ENCODE data around the gene TRIM46. TPM values are rescaled to one million over a fixed set of nuclear protein-coding genes. Genes with fewer than 3 reads are reported as not detected.

The TRIM46 gene
- total RNA-seq, 2 donors from 2014 or later, result 3.6 to 9.3 TPM

- no peaks in the 10 kb centered on the region for H3K27me3 Mint-ChIP-seq
- DNase-seq (ENCODE audit: low spot score) (peak; percentile 96), ATAC-seq (peak; percentile 88 to 89)
- peaks cover 37 to 42% of the 10 kb centered on the region in 2 donors for H3K4me1 Mint-ChIP-seq (ENCODE audit: low read depth in 2 of 2)
- no peaks in the 10 kb centered on the region for H3K9me3 Mint-ChIP-seq
- peak within 1 kb of the TSS; percentile 97 to 99 for H3K27ac Mint-ChIP-seq
- peak within 1 kb of the TSS; percentile 99 for H3K4me3 Mint-ChIP-seq
- peaks cover 15% of the 10 kb centered on the region for H3K36me3 Mint-ChIP-seq
Measured at GRCh38 chr1:155172732-155173477, 744 bp upstream of the TRIM46 start, which contains the start of gene KRTCAP2. Gene KRTCAP2 (minus strand): TSS chr1:155173304. CDS start chr1:155173224, 80 bp downstream.

DNA sequence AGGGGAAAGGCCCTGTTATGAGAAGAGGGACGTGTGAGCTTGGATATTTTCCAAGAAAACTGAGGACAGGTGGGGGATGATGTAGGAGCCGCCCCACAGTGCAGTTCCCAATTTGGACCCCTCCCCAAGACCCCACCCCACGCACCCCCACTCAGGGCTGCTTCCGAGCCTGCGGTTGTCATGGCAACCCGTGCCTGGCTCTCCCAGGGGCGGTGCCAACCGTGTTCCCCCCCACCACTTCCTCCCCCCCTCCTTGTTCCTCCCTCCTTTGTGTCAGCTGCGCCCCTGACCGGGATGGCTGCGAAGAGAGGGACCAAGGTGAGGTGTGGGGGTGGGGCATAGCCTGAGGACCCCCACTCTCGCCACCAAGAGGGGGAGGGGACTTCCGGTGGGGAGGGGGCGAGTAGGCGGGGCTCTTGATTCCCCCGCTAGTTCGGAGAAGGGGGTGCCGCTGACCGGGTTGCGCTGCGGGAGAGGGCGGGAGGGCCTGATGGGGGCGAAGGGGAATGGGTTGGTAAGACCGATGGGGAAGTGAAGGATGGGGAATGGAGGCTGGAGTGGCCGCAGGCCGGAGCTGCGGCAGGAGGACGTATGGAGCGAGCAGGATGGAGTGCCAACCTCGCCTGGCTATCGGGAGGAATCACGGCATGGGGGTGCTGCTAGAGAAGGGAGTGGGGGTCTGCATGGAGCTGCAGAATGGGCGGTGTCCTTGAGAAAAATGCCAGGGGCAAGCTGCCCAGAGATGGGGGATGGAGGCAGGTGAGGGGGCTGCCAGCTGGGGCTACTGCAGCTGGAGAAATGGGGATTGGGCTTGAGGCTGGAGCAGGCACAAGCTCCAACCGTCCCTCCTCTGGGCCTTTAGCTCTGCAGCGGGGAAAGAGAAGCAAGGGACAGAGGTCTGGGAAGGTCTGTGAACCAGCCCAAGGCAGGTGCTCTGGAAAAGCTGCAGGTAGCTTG is 953 bp downstream of the TRIM46 start:
- no peak for ATAC-seq
- Mint-ChIP-seq H3K27me3 (no peaks in the 10 kb centered on the region), H3K4me1 (ENCODE audit: low read depth in 2 of 2) (peaks cover 33 to 37% of the 10 kb centered on the region in 2 donors), H3K36me3 (peaks cover 9% of the 10 kb centered on the region), H3K27ac (peak overlapping the region; percentile 97 to 99), H3K4me3 (peak overlapping the region; percentile 99), H3K9me3 (no peaks in the 10 kb centered on the region)
- no peak for DNase-seq (ENCODE audit: low spot score)

DNA sequence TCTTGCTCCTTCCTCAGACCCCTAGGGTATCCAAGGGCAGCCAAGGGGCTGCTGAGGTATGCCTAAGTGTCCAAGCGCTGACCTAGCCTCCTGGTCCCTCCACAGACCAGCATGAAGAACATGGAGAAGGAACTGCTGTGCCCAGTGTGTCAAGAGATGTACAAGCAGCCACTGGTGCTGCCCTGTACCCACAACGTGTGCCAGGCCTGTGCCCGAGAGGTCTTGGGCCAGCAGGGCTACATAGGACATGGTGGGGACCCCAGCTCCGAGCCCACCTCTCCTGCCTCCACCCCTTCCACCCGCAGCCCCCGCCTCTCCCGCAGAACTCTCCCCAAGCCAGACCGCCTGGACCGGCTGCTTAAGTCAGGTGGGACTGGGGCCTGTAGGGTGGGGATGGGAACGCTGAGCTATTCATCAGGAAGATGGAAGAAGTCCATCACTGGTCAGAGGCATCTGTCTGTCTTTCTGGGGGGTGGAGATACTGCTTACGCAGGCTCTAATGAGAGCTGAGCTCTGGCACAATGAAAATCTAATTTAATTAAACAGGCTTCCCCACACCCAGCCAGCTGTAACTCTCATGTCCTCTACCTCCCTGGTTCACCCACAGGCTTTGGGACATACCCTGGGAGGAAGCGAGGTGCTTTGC is 1.8 kb downstream of the TRIM46 start:
- H3K27me3 Mint-ChIP-seq, result no peaks in the 10 kb centered on the region
- peaks cover 31 to 37% of the 10 kb centered on the region in 2 donors for H3K4me1 Mint-ChIP-seq (ENCODE audit: low read depth in 2 of 2)
- no peaks in the 10 kb centered on the region for H3K9me3 Mint-ChIP-seq
- ATAC-seq (no peak), DNase-seq (ENCODE audit: low spot score) (no peak)
- no peak overlapping the region for H3K27ac Mint-ChIP-seq
- H3K4me3 Mint-ChIP-seq, result peak overlapping the region; percentile 67
- peaks cover 7% of the 10 kb centered on the region for H3K36me3 Mint-ChIP-seq

GRCh38 chr1:155175927-155176371 is 2.3 kb downstream of the TRIM46 start:
- no peaks in the 10 kb centered on the region for H3K27me3 Mint-ChIP-seq
- DNase-seq (ENCODE audit: low spot score), result no peak
- H3K4me1 Mint-ChIP-seq (ENCODE audit: low read depth in 2 of 2), result peaks cover 30 to 37% of the 10 kb centered on the region in 2 donors
- peak overlapping the region; percentile 51 for H3K4me3 Mint-ChIP-seq
- H3K9me3 Mint-ChIP-seq, result no peaks in the 10 kb centered on the region
- ATAC-seq, result no peak
- peak overlapping the region; percentile 17 to 55 for H3K27ac Mint-ChIP-seq
- H3K36me3 Mint-ChIP-seq, result peaks cover 7% of the 10 kb centered on the region

GRCh38 chr1:155176544-155177071 is 3.0 kb downstream of the TRIM46 start:
- H3K4me3 Mint-ChIP-seq, result peak overlapping the region; percentile 51
- no peaks in the 10 kb centered on the region for H3K27me3 Mint-ChIP-seq
- peaks cover 30 to 37% of the 10 kb centered on the region in 2 donors for H3K4me1 Mint-ChIP-seq (ENCODE audit: low read depth in 2 of 2)
- no peaks in the 10 kb centered on the region for H3K9me3 Mint-ChIP-seq
- peaks cover 7% of the 10 kb centered on the region for H3K36me3 Mint-ChIP-seq
- DNase-seq (ENCODE audit: low spot score) (peak; percentile 83), ATAC-seq (peak; percentile 41 to 58)
- H3K27ac Mint-ChIP-seq, result peak overlapping the region; percentile 17 to 55

GRCh38 chr1:155177192-155177917 is 3.7 kb downstream of the TRIM46 start:
- Mint-ChIP-seq H3K27me3 (no peaks in the 10 kb centered on the region), H3K27ac (no peak overlapping the region), H3K36me3 (peaks cover 2% of the 10 kb centered on the region), H3K4me1 (ENCODE audit: low read depth in 2 of 2) (peaks cover 26 to 30% of the 10 kb centered on the region in 2 donors), H3K4me3 (no peak overlapping the region), H3K9me3 (no peaks in the 10 kb centered on the region)
- no peak for ATAC-seq
- no peak for DNase-seq (ENCODE audit: low spot score)

DNA sequence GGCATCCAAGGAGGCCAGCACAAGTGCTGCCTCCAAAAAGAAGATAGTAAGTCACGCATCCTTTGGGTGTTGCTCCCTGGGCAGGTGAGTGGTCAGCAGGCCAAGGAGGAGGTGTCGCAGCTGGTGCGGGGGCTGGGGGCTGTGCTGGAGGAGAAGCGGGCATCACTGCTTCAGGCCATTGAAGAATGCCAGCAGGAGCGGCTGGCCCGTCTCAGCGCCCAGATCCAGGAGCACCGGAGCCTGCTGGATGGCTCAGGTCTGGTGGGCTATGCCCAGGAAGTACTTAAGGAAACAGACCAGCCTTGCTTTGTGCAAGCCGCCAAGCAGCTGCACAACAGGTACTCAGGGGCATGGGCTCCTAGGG is 4.3 kb downstream of the TRIM46 start:
- Mint-ChIP-seq H3K27me3 (no peaks in the 10 kb centered on the region), H3K4me1 (ENCODE audit: low read depth in 2 of 2) (peaks cover 23 to 27% of the 10 kb centered on the region in 2 donors), H3K36me3 (no peaks in the 10 kb centered on the region), H3K9me3 (no peaks in the 10 kb centered on the region), H3K4me3 (no peak overlapping the region), H3K27ac (no peak overlapping the region)
- no peak for ATAC-seq
- no peak for DNase-seq (ENCODE audit: low spot score)

DNA sequence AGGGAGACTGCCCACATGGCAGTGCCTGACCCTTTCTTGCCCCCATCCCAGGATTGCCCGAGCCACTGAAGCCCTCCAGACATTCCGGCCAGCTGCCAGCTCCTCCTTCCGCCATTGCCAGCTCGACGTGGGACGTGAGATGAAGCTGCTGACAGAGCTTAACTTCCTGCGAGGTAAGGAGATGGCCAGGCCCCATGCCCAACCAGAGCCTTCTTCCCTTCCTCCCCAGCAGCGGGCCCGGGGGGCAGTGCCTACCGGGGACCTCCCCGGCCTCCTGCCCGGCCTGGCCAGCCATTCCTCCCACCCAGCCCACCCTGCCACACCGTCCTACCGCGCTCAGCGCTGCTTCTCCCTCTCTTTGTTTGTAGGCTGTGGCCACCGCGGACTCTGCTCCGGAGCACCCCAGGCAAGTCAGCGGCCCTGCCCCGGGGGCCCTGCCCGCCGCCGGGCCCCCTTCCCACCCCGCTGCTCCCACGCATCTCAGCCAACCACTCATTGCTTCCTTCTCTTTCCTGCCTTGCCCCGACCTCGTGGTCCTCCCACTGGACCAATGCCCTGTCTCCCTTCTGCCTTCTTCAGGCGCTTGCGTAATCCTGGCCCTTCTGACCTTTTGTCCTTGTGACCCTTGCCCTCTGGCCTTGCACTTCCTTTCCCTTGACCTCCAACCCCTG is 4.9 kb downstream of the TRIM46 start:
- Mint-ChIP-seq H3K4me1 (ENCODE audit: low read depth in 2 of 2) (peaks cover 17 to 20% of the 10 kb centered on the region in 2 donors), H3K9me3 (no peaks in the 10 kb centered on the region), H3K36me3 (no peaks in the 10 kb centered on the region), H3K27ac (no peak overlapping the region), H3K4me3 (no peak overlapping the region), H3K27me3 (no peaks in the 10 kb centered on the region)
- DNase-seq (ENCODE audit: low spot score) (peak; percentile 47), ATAC-seq (no peak)

GRCh38 chr1:155179112-155180031 is 5.7 kb downstream of the TRIM46 start:
- H3K27ac Mint-ChIP-seq, result peak overlapping the region in 1 of 2 donors; percentile 7
- no peak for ATAC-seq
- peak; percentile 34 for DNase-seq (ENCODE audit: low spot score)
- no peaks in the 10 kb centered on the region for H3K27me3 Mint-ChIP-seq
- no peaks in the 10 kb centered on the region for H3K9me3 Mint-ChIP-seq
- no peak overlapping the region for H3K4me3 Mint-ChIP-seq
- H3K4me1 Mint-ChIP-seq (ENCODE audit: low read depth in 2 of 2), result peaks cover 12 to 14% of the 10 kb centered on the region in 2 donors
- no peaks in the 10 kb centered on the region for H3K36me3 Mint-ChIP-seq

- peaks cover 5 to 6% of the 10 kb centered on the region in 2 donors for H3K4me1 Mint-ChIP-seq (ENCODE audit: low read depth in 2 of 2)
- H3K27me3 Mint-ChIP-seq, result no peaks in the 10 kb centered on the region
- DNase-seq (ENCODE audit: low spot score), result no peak
- H3K9me3 Mint-ChIP-seq, result no peaks in the 10 kb centered on the region
- no peak overlapping the region for H3K4me3 Mint-ChIP-seq
- H3K27ac Mint-ChIP-seq, result no peak overlapping the region
- no peaks in the 10 kb centered on the region for H3K36me3 Mint-ChIP-seq
- no peak for ATAC-seq
Measured at GRCh38 chr1:155181371-155182051, 7.9 kb downstream of the TRIM46 start.

DNA sequence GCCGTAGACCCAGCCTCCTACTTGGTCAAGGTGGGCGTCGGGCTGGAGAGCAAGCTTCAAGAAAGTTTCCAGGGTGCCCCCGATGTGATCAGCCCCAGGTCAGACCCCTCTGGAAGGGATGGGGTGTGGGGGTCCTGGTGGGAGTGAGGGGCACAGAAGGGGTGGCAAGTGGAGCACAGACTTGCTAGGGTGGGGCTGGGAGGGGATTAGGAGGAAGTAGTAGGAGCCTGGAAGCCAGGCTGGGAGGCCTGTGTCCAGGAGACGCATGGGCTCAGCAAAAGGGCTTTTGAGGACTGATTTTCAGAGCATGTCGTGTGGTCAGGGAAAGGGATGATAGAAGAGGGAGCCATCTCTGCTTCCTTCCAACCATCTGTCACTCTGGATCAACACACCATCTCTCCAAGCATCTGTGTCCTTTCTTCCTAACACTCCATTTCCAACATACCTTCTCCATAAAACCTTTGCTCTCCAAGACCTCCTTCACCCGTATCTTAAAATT is 8.5 kb downstream of the TRIM46 start:
- DNase-seq (ENCODE audit: low spot score), result no peak
- no peaks in the 10 kb centered on the region for H3K36me3 Mint-ChIP-seq
- H3K27me3 Mint-ChIP-seq, result no peaks in the 10 kb centered on the region
- no peak for ATAC-seq
- no peaks in the 10 kb centered on the region for H3K9me3 Mint-ChIP-seq
- no peaks in the 10 kb centered on the region for H3K4me1 Mint-ChIP-seq (ENCODE audit: low read depth in 2 of 2)
- no peak overlapping the region for H3K27ac Mint-ChIP-seq
- H3K4me3 Mint-ChIP-seq, result no peak overlapping the region
